SK-N-MC (cell line): ENCODE data around the gene LCN9.

ENCODE experiments used
- DNase-seq: peaks from one replicate; pipeline ENCODE4 v3.0.0-alpha.2; 2011; ENCODE audit warnings: low read depth, low spot score
- H3K27ac ChIP-seq: fragments of 200-600 bp; sonication (generic); 2 replicates; pipeline ENCODE4 v1.5.1; 2016; ENCODE audit warnings: mixed run types
- H3K36me3 ChIP-seq: fragments of 200-600 bp; sonication (generic); 2 replicates; pipeline ENCODE4 v1.6.1; 2017; ENCODE audit warnings: antibody characterized with exemption, low read length, mixed read lengths; ENCODE audit not compliant: insufficient read depth
- H3K4me3 ChIP-seq: fragments of 200-600 bp; sonication (generic); 2 replicates; pipeline ENCODE4 v1.5.1; 2016
- H3K9ac ChIP-seq: fragments of 200-600 bp; sonication (generic); 2 replicates; pipeline ENCODE4 v1.8.0; 2017; ENCODE audit warnings: mixed run types, mixed read lengths; ENCODE audit not compliant: insufficient read length
- H3K9me3 ChIP-seq: fragments of 200-600 bp; sonication (generic); 2 replicates; pipeline ENCODE4 v1.6.1; 2017; ENCODE audit warnings: low read depth, mild to moderate bottlenecking, antibody characterized with exemption, low read length, moderate library complexity, mixed read lengths
- EZH2 ChIP-seq: fragments of 200-600 bp; sonication (generic); IDR thresholded peaks from one replicate; pipeline ENCODE4 v1.6.1; 2017; ENCODE audit warnings: antibody characterized with exemption
- FOXP2 ChIP-seq: optimal IDR thresholded peaks from 2 replicates; pipeline ENCODE3; 2011; ENCODE audit warnings: mild to moderate bottlenecking, moderate library complexity; ENCODE audit not compliant: insufficient read depth; ENCODE audit errors: extremely low read length, control extremely low read depth
- POLR2AphosphoS5 ChIP-seq: IDR thresholded peaks from 2 replicates; pipeline ENCODE4 v1.6.1; 2012; ENCODE audit warnings: mild to moderate bottlenecking, low read depth, low read length, borderline replicate concordance

LCN9 gene

DNA sequence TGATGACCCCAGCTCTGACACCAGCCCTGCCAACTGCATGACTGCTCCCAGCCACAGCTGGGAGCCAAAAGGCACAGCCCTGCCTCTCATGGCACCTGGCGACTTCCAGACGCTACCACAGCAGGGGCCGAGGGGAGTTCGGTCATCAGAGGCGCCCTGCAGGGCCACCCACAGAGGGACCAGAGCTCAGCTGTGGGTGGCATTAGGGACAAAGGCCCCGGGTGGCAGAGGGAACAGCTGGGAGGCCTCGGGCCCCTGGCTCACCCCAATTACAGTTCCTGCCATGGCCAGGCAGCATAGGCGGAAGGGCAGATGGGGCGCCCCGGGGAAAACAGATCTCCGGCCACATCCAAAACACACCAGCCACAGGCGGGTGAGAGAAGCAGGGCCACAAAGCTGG is 32.5 kb downstream of the LCN9 start:
- H3K9ac ChIP-seq, result no peak overlapping the region
- no peak for DNase-seq
- no peak overlapping the region for H3K27ac ChIP-seq
- TF ChIP-seq EZH2 (no peak), FOXP2 (no peak)
- H3K36me3 ChIP-seq, result no peaks in the 10 kb centered on the region
- H3K4me3 ChIP-seq, result no peak overlapping the region
- no peaks in the 10 kb centered on the region for H3K9me3 ChIP-seq

GRCh38 chr9:135696446-135696845 is 33.3 kb downstream of the LCN9 start:
- no peak for TF ChIP-seq FOXP2
- no peak for TF ChIP-seq EZH2
- no peak for TF ChIP-seq POLR2AphosphoS5

GRCh38 chr9:135697226-135697625 is 34.1 kb downstream of the LCN9 start:
- Histone ChIP-seq H3K36me3 (no peaks in the 10 kb centered on the region), H3K9me3 (no peaks in the 10 kb centered on the region), H3K27ac (no peak overlapping the region), H3K9ac (no peak overlapping the region), H3K4me3 (no peak overlapping the region)
- no peak for TF ChIP-seq FOXP2
- TF ChIP-seq EZH2, result no peak
- TF ChIP-seq POLR2AphosphoS5, result no peak
- DNase-seq, result no peak

More at GRCh38 chr9:135696446-135696845, 33.3 kb downstream of the LCN9 start:
- H3K4me3 ChIP-seq, result no peak overlapping the region
- no peak for DNase-seq
- no peak overlapping the region for H3K9ac ChIP-seq
- H3K36me3 ChIP-seq, result no peaks in the 10 kb centered on the region
- H3K9me3 ChIP-seq, result no peaks in the 10 kb centered on the region
- H3K27ac ChIP-seq, result no peak overlapping the region

DNA sequence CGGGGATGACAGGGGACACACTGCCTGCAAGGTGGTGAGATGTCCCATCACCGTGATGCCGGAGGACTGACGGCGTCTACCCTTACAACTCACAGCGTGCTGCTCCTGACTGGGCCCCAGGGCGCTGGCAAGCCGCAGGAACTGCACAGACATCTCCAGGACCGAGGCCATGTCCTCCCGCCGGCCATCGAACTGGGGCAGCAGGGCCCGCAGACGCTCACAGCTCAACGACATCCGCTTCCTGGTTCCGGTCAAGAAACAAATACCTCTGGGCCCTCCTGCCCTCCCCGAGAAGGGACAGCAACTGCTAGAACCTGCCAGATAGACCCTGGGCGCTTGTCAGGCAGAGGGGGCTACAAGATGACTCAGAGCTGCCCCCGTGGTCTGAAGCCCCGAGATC is 35.1 kb downstream of the LCN9 start:
- Histone ChIP-seq H3K4me3 (no peak overlapping the region), H3K9ac (no peak overlapping the region), H3K9me3 (no peaks in the 10 kb centered on the region), H3K27ac (no peak overlapping the region), H3K36me3 (no peaks in the 10 kb centered on the region)
- no peak for DNase-seq
- TF ChIP-seq POLR2AphosphoS5 (no peak), EZH2 (no peak), FOXP2 (no peak)

DNA sequence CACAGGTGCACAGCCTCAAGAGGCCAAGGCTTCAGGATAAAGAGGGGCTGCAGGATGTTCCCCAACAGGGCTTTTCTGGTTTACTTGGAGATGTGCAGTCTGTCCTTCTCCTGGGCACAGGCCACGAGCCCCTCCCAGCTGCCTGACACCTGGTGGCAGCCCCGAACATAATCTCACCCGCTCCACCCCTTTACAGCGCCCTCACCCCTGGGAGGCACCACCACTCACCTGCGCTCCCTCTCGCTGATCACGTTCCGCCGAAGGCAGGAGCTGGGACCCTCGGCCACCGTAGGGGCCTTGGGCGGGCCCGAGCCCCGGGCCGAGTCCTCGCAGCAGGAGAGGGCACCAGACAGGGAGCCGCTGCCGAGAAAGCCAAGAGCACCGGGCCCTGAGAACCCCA is 35.7 kb downstream of the LCN9 start:
- Histone ChIP-seq H3K27ac (no peak overlapping the region), H3K9me3 (no peaks in the 10 kb centered on the region), H3K4me3 (no peak overlapping the region), H3K36me3 (no peaks in the 10 kb centered on the region), H3K9ac (no peak overlapping the region)
- DNase-seq, result no peak
- TF ChIP-seq FOXP2 (no peak), POLR2AphosphoS5 (no peak), EZH2 (no peak)

DNA sequence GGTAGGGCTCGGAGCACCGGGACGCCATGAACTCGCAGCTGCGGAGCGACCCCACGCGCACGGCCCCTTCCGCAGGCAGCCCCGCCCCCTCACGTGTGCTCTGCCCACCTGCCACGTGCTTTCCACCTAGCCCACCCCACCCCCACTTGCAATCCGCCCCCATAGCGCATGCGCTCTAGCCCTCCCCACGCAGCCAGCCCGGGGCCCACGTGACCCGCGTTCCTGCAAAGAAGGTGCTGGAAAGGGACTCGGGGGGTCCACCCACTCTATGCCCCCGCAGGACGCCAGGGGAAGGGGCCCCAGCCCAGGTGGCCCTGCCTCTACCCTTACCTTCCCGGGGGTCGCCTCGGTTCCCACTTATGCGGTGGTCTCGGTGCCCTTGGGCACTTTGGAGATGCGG is 36.3 kb downstream of the LCN9 start, which contains the start of gene SOHLH1:
Gene SOHLH1 (minus strand): TSS at position 42 of the 400 bp plus-strand sequence. CDS start 14 bp downstream, at position 28.
- no peaks in the 10 kb centered on the region for H3K36me3 ChIP-seq
- TF ChIP-seq FOXP2 (no peak), POLR2AphosphoS5 (no peak), EZH2 (no peak)
- no peaks in the 10 kb centered on the region for H3K9me3 ChIP-seq
- no peak within 1 kb of the TSS for H3K4me3 ChIP-seq
- H3K9ac ChIP-seq, result no peak within 1 kb of the TSS
- no peak for DNase-seq
- H3K27ac ChIP-seq, result no peak within 1 kb of the TSS

- Histone ChIP-seq H3K4me3 (no peak overlapping the region), H3K36me3 (no peaks in the 10 kb centered on the region), H3K9me3 (no peaks in the 10 kb centered on the region), H3K27ac (no peak overlapping the region), H3K9ac (no peak overlapping the region)
- TF ChIP-seq POLR2AphosphoS5 (no peak), FOXP2 (no peak), EZH2 (no peak)
- no peak for DNase-seq
Measured at GRCh38 chr9:135700525-135700924, 37.4 kb downstream of the LCN9 start.

- no peaks in the 10 kb centered on the region for H3K36me3 ChIP-seq
- H3K4me3 ChIP-seq, result peak overlapping the region; percentile 70
- TF ChIP-seq FOXP2, result no peak
- no peak for TF ChIP-seq POLR2AphosphoS5
- TF ChIP-seq EZH2, result no peak
- no peaks in the 10 kb centered on the region for H3K9me3 ChIP-seq
- no peak overlapping the region for H3K9ac ChIP-seq
- no peak overlapping the region for H3K27ac ChIP-seq
- DNase-seq, result no peak
Measured at GRCh38 chr9:135701067-135701958, 38.2 kb downstream of the LCN9 start.
